ENCODE measurements around the gene TRMT44. TPM values are rescaled to one million over a fixed set of nuclear protein-coding genes. Genes with fewer than 3 reads are reported as not detected.

The TRMT44 gene
- total and polyA plus RNA-seq, 2 donors (not counting 1 experiment from before 2014, with no cell fraction given), result 13.3 to 37.4 TPM

GRCh38 chr4:8392591-8393190, 47.9 kb upstream of the TRMT44 start:
- TF ChIP-seq CTCF (IDR thresholded peaks at IDR 0.05) (no peak), EZH2 (IDR thresholded peaks at IDR 0.05; ENCODE audit: borderline replicate concordance, insufficient read depth, low read depth, low read length, poor library complexity, severe bottlenecking) (no peak)
- no peak for ATAC-seq (ENCODE audit: low read depth)
- WGBS (ENCODE audit: insufficient coverage), result 95% methylated on average over 15 of the region's 15 CpGs
- Mint-ChIP-seq H3K4me3 (no peak overlapping the region), H3K9me3 (ENCODE audit: insufficient read depth) (no peaks in the 10 kb centered on the region), H3K27ac (no peak overlapping the region), H3K4me1 (peaks cover 4% of the 10 kb centered on the region), H3K27me3 (no peaks in the 10 kb centered on the region)
- intact Hi-C loops (cut with micrococcal nuclease), result no loop called here
- no peak for DNase-seq
- no peak overlapping the region for H3K9ac ChIP-seq (ENCODE audit: low read length)
- no peaks in the 10 kb centered on the region for H3K27me3 ChIP-seq (replicated peaks in 1 of 4; ENCODE audit: control extremely low read depth in 1 of 4, control insufficient read depth in 3 of 4, insufficient read depth in 4 of 4, low read length in 3 of 4)
- POLR2A ChIA-PET, result no interaction called here
- CTCF ChIA-PET, result interaction anchor here (0.7 to 3.5 kb wide), 2 partner anchors 9 to 15 kb away, joined by 4 to 14 read pairs; no protein-coding TSS in a partner anchor
- H3K36me3 ChIP-seq (replicated peaks in 1 of 2; ENCODE audit: control extremely low read depth in 1 of 2, control insufficient read depth in 1 of 2, extremely low read depth in 1 of 2, insufficient read depth in 2 of 2, low read length in 1 of 2), result peaks cover 0 to 27% of the 10 kb centered on the region in 2 experiments
- peaks cover 0 to 4% (median 0%) of the 10 kb centered on the region in 3 donors for H3K9me3 ChIP-seq (ENCODE audit: control extremely low read depth in 1 of 3, control insufficient read depth in 2 of 3, insufficient read depth in 1 of 3, low read length in 2 of 3)
- H4K20me1 ChIP-seq (ENCODE audit: control insufficient read depth, insufficient read depth, low read length, poor library complexity, severe bottlenecking), result no peaks in the 10 kb centered on the region
- H3K79me2 ChIP-seq (ENCODE audit: control insufficient read depth, insufficient read depth, low read length), result no peaks in the 10 kb centered on the region
- no peaks in the 10 kb centered on the region for H3K4me1 ChIP-seq (ENCODE audit: control insufficient read depth in 2 of 2, insufficient read depth in 2 of 2, low read length in 2 of 2)
- H3K4me3 ChIP-seq (ENCODE audit: control extremely low read depth in 1 of 5, extremely low read depth in 1 of 5, insufficient read depth in 1 of 5, low read depth in 2 of 5, low read length in 4 of 5), result no peak overlapping the region
- H3K27ac ChIP-seq (ENCODE audit: low read length in 2 of 2), result no peak overlapping the region
- no peak overlapping the region for H3K4me2 ChIP-seq (replicated peaks; ENCODE audit: low read depth, low read length, poor library complexity, severe bottlenecking)
- H2AFZ ChIP-seq (ENCODE audit: insufficient read depth, low read depth, low read length, poor library complexity, severe bottlenecking), result no peak overlapping the region

- no peak overlapping the region for H3K27ac Mint-ChIP-seq
- ChIA-PET POLR2A (no interaction called here), CTCF (interaction anchor here (0.7 kb wide), 1 partner anchor 16 kb away, joined by 4 read pairs; no protein-coding TSS in a partner anchor)
- Histone ChIP-seq H3K79me2 (ENCODE audit: control insufficient read depth, insufficient read depth, low read length) (no peaks in the 10 kb centered on the region), H3K36me3 (replicated peaks in 1 of 2; ENCODE audit: control extremely low read depth in 1 of 2, control insufficient read depth in 1 of 2, extremely low read depth in 1 of 2, insufficient read depth in 2 of 2, low read length in 1 of 2) (peaks cover 0 to 20% of the 10 kb centered on the region in 2 experiments), H3K4me2 (replicated peaks; ENCODE audit: low read depth, low read length, poor library complexity, severe bottlenecking) (no peak overlapping the region), H3K9me3 (ENCODE audit: control extremely low read depth in 1 of 3, control insufficient read depth in 2 of 3, insufficient read depth in 1 of 3, low read length in 2 of 3) (peaks cover 0 to 4% (median 0%) of the 10 kb centered on the region in 3 donors), H4K20me1 (ENCODE audit: control insufficient read depth, insufficient read depth, low read length, poor library complexity, severe bottlenecking) (no peaks in the 10 kb centered on the region), H3K4me1 (ENCODE audit: control insufficient read depth in 2 of 2, insufficient read depth in 2 of 2, low read length in 2 of 2) (no peaks in the 10 kb centered on the region), H3K27me3 (replicated peaks in 1 of 4; ENCODE audit: control extremely low read depth in 1 of 4, control insufficient read depth in 3 of 4, insufficient read depth in 4 of 4, low read length in 3 of 4) (no peaks in the 10 kb centered on the region), H2AFZ (ENCODE audit: insufficient read depth, low read depth, low read length, poor library complexity, severe bottlenecking) (no peak overlapping the region), H3K4me3 (ENCODE audit: control extremely low read depth in 1 of 5, extremely low read depth in 1 of 5, insufficient read depth in 1 of 5, low read depth in 2 of 5, low read length in 4 of 5) (no peak overlapping the region), H3K27ac (ENCODE audit: low read length in 2 of 2) (no peak overlapping the region), H3K9ac (ENCODE audit: low read length) (no peak overlapping the region)
- H3K27me3 Mint-ChIP-seq, result no peaks in the 10 kb centered on the region
- no peak overlapping the region for H3K4me3 Mint-ChIP-seq
- ATAC-seq (ENCODE audit: low read depth) (no peak), DNase-seq (no peak)
- no peaks in the 10 kb centered on the region for H3K9me3 Mint-ChIP-seq (ENCODE audit: insufficient read depth)
- TF ChIP-seq CTCF (IDR thresholded peaks at IDR 0.05) (no peak), EZH2 (IDR thresholded peaks at IDR 0.05; ENCODE audit: borderline replicate concordance, insufficient read depth, low read depth, low read length, poor library complexity, severe bottlenecking) (no peak)
- intact Hi-C loops (cut with micrococcal nuclease), result no loop called here
- H3K4me1 Mint-ChIP-seq, result peaks cover 6% of the 10 kb centered on the region
- WGBS (ENCODE audit: insufficient coverage), result 67% methylated on average over 5 of the region's 8 CpGs
Measured at GRCh38 chr4:8393593-8394038, 47.0 kb upstream of the TRMT44 start.
